Measurements from ENCODE around the gene PPP1R3A.

- TF ChIP-seq CTCF (IDR thresholded peaks at IDR 0.05) (no peak), POLR2A (IDR thresholded peaks at IDR 0.05) (no peak)
Measured at GRCh38 chr7:113953553-113953952, 34.7 kb upstream of the PPP1R3A start.
